ENCODE results near the gene CARD11.

CARD11 gene

DNA sequence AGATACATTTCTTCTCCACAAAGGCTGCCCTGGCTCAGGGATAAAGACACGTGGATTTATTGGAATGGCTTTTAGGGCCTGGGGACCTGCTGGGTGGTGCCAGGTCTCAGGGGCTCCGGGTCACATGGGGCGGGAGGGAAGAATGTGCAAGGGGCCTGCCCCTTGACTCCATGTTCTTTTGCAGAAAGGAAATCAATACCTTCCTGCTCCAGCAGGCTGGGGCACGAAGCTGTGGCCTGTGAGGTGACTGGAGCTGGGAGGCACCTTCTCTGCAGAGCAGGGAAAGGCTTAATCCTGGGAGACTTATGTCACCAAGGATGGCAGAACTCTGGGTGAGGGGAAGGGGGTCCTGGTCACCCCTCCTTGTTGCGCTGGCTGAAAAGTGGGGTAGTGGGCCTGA, 157.3 kb downstream of the CARD11 start:
- Mint-ChIP-seq H3K36me3 (ENCODE audit: low read depth) (no peaks in the 10 kb centered on the region), H3K4me1 (peaks cover 42% of the 10 kb centered on the region), H3K27ac (no peak overlapping the region), H3K9me3 (no peaks in the 10 kb centered on the region), H3K4me3 (no peak overlapping the region), H3K27me3 (ENCODE audit: low read depth, poor library complexity) (peaks cover 10% of the 10 kb centered on the region)
- DNase-seq, result peak; percentile 37
- TF ChIP-seq, protein P1, sequence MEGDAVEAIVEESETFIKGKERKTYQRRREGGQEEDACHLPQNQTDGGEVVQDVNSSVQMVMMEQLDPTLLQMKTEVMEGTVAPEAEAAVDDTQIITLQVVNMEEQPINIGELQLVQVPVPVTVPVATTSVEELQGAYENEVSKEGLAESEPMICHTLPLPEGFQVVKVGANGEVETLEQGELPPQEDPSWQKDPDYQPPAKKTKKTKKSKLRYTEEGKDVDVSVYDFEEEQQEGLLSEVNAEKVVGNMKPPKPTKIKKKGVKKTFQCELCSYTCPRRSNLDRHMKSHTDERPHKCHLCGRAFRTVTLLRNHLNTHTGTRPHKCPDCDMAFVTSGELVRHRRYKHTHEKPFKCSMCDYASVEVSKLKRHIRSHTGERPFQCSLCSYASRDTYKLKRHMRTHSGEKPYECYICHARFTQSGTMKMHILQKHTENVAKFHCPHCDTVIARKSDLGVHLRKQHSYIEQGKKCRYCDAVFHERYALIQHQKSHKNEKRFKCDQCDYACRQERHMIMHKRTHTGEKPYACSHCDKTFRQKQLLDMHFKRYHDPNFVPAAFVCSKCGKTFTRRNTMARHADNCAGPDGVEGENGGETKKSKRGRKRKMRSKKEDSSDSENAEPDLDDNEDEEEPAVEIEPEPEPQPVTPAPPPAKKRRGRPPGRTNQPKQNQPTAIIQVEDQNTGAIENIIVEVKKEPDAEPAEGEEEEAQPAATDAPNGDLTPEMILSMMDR (IDR thresholded peaks at IDR 0.05), result no peak

DNA sequence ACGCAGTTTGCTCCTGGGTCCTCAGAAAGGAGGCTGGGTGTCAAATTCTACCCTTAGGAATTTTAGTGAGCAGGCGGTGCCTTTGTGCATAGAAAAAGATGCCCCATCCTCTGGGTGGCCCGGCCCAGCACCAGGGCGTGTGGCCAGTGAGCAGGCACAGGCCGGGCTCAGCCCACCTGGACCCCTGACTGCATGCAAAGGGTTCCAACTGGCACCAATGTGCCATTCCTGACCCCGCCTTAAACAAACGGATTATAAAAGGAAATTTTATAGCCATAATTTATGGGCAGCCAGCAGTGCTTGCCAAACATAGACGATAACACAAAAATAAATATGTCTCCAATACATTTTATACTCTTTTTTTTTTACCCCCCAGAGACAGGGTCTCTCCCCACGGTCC, 159.5 kb downstream of the CARD11 start:
- no peak overlapping the region for H3K4me3 Mint-ChIP-seq
- no peaks in the 10 kb centered on the region for H3K36me3 Mint-ChIP-seq (ENCODE audit: low read depth)
- H3K27me3 Mint-ChIP-seq (ENCODE audit: low read depth, poor library complexity), result peaks cover 2% of the 10 kb centered on the region
- peaks cover 64% of the 10 kb centered on the region for H3K4me1 Mint-ChIP-seq
- H3K9me3 Mint-ChIP-seq, result no peaks in the 10 kb centered on the region
- no peak overlapping the region for H3K27ac Mint-ChIP-seq
- TF ChIP-seq, protein P1 (IDR thresholded peaks at IDR 0.05), result no peak
- DNase-seq, result no peak

DNA sequence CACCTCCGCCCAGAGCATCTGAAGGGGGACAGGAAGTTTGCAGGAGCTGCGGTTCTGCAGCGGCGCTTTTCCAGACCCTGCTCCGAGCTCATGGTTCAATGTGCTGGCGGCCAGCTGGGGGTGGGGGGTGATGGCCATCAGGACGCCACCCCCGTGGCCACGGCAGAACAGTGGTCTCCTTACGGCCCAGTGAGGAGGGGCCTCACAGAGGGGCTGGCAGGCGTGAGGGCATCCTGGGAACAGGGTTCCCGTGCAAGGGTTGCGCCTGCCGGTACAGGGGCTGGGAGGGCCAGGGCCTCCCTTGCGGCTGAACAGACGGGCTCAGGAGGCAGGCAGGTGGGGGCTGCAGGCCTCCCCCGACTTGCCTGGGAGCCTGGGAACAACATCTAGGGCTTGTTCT, 160.6 kb downstream of the CARD11 start:
- no peak for DNase-seq
- Mint-ChIP-seq H3K27me3 (ENCODE audit: low read depth, poor library complexity) (no peaks in the 10 kb centered on the region), H3K4me1 (peaks cover 75% of the 10 kb centered on the region), H3K9me3 (no peaks in the 10 kb centered on the region), H3K27ac (no peak overlapping the region), H3K4me3 (no peak overlapping the region), H3K36me3 (ENCODE audit: low read depth) (no peaks in the 10 kb centered on the region)
- TF ChIP-seq, protein P1 (IDR thresholded peaks at IDR 0.05), result no peak

DNA sequence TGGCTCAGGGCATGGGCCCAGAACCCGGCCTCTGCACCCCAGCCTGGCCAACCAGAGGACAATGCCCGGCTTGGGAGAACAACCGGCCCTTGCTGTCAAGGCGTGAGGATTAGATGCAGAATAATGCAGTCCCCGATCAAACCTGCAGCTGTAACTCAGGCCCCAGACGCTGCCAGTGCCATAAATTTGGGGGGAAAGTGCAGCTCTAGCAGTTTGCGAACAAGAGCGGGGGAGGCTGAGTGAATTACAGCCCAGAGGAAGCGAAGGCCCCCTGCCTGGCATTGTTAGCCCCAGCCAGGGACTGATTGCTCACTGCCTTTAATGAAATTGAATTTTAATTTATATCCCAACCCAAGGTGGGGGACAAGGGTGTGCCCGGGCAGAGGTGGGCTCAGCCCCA, 161.6 kb downstream of the CARD11 start:
- peaks cover 79% of the 10 kb centered on the region for H3K4me1 Mint-ChIP-seq
- H3K36me3 Mint-ChIP-seq (ENCODE audit: low read depth), result no peaks in the 10 kb centered on the region
- DNase-seq, result peak; percentile 48
- H3K27ac Mint-ChIP-seq, result no peak overlapping the region
- TF ChIP-seq, protein P1 (IDR thresholded peaks at IDR 0.05), result no peak
- H3K27me3 Mint-ChIP-seq (ENCODE audit: low read depth, poor library complexity), result no peaks in the 10 kb centered on the region
- H3K4me3 Mint-ChIP-seq, result no peak overlapping the region
- H3K9me3 Mint-ChIP-seq, result no peaks in the 10 kb centered on the region

DNA sequence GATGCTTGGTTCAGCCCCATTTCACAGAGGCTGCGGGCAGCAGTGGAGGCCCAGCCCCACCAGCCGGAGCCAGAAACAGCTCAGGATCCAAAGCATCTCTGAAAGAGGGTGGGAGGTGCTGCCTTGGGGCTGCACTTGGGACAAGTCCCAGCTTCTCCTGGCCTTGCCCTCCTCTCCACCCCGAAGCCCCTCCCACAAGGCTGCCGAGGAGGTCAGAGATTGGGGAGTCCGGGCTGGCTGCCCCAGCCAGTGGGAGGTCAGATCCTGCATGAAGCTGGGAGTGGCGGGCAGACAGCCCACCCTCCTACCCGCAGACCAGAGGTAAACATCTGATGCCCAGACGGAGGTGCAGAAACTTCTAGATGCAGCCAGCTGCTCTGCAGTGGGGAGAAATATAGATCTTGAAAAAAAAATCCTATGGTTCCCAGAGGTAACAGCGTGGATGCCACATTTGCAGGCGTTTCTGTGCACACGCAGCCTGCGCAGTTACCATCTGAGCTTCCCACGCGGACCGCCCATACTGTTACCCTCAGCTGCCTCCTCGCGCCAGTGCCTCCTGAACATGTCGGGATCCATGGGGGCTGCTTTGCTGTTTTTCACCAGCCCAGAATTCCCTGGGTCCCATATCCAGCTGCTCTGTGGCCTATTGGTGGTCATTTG, 162.7 kb downstream of the CARD11 start:
- Mint-ChIP-seq H3K27ac (no peak overlapping the region), H3K27me3 (ENCODE audit: low read depth, poor library complexity) (peaks cover under 1% of the 10 kb centered on the region), H3K9me3 (no peaks in the 10 kb centered on the region), H3K36me3 (ENCODE audit: low read depth) (no peaks in the 10 kb centered on the region), H3K4me1 (peaks cover 77% of the 10 kb centered on the region), H3K4me3 (no peak overlapping the region)
- TF ChIP-seq, protein P1 (IDR thresholded peaks at IDR 0.05), result no peak
- DNase-seq, result peak; percentile 49

DNA sequence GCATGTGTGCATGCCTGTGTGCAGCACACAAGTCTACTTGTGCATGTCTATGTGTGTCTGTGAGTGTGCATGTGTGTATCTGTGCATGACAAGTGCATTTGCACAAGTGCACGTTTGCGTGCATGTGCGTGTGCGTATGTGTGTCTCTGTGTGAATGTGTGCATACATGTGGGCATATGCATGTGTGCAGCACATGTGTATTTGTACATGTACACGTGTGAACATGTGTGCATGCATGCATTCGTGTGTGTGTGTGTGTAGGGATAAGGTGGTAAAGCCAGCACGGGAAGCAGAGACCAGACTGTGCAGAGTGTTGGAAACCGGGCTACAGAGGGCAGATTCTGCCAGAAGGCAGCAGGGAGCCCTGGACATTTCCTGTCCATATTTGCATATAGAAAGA, 163.6 kb downstream of the CARD11 start:
- no peak for DNase-seq
- peak overlapping the region; percentile 44 for H3K27ac Mint-ChIP-seq
- H3K27me3 Mint-ChIP-seq (ENCODE audit: low read depth, poor library complexity), result peaks cover 4% of the 10 kb centered on the region
- no peaks in the 10 kb centered on the region for H3K9me3 Mint-ChIP-seq
- H3K4me3 Mint-ChIP-seq, result peak overlapping the region; percentile 47
- peaks cover 85% of the 10 kb centered on the region for H3K4me1 Mint-ChIP-seq
- TF ChIP-seq, protein P1 (IDR thresholded peaks at IDR 0.05), result no peak
- H3K36me3 Mint-ChIP-seq (ENCODE audit: low read depth), result no peaks in the 10 kb centered on the region

Data from nephron progenitor cell (in vitro differentiated cells).